NT2/D1 (cell line): Measurements from ENCODE around the gene TSEN34.

Experiments used
- SUZ12 ChIP-seq: IDR thresholded peaks from 2 replicates; pipeline ENCODE4 v1.6.1; 2011; ENCODE audit not compliant: insufficient read length, insufficient read depth; ENCODE audit errors: extremely low read depth
- YY1 ChIP-seq: IDR thresholded peaks from 2 replicates; pipeline ENCODE4 v1.6.1; 2011; ENCODE audit not compliant: insufficient read length, insufficient read depth
- ZNF274 ChIP-seq: IDR thresholded peaks from 2 replicates; pipeline ENCODE4 v1.6.1; 2011; ENCODE audit warnings: mild to moderate bottlenecking, low read depth, low read length

DNA sequence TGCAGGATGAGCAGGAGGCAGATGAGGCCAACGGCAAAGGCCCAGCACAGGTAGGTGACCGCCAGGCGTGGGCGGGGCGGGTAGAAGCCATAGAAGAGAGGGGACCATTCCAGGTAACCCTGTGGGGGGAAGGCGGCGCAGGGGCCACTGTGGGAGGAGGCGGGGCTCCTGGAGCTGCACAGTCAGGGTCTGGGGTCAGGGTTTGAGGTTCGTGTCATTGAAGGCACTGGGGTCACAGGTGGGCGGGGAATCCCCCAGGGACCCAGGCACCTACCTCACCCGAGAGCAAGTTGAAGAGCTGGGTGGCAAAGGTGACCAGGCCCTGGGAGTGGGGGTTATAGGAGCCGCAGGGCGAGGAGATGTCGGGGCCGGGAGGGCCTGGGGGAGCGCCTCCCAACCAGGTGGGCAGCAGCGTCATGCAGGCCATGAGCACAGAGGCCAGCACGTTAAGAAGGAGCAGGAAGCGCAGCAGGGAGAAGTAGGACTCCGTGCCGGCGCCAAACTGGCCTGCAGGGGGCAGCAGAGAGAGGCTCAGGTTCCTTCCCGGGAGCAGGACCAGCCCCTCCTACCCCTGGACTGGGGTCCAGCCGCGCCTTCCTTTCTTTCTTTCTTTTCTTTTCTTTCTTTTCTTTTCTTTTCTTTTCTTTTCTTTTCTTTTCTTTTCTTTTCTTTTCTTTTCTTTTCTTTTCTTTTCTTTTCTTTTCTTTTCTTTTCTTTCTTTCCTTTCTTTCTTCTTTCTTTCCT, 22.8 kb upstream of the TSEN34 start:
- TF ChIP-seq YY1 = no peak
- no peak for TF ChIP-seq ZNF274
- no peak for TF ChIP-seq SUZ12
